IPS-15b (cell line): ENCODE data around the gene RPS6KA1.

Experiments used
- H3K27me3 ChIP-seq: one replicate; pipeline ENCODE4 v1.6.1; 2013; ENCODE audit warnings: low read length; ENCODE audit not compliant: control insufficient read depth, insufficient read depth
- H3K36me3 ChIP-seq: one replicate; pipeline ENCODE4 v1.6.1; 2013; ENCODE audit warnings: low read length; ENCODE audit not compliant: control insufficient read depth, insufficient read depth
- H3K4me1 ChIP-seq: one replicate; pipeline ENCODE4 v1.6.1; 2013; ENCODE audit warnings: mild to moderate bottlenecking, low read length; ENCODE audit not compliant: control insufficient read depth, insufficient read depth
- H3K4me3 ChIP-seq: one replicate; pipeline ENCODE4 v1.5.1; 2013; ENCODE audit warnings: low read depth, low read length
- H3K9ac ChIP-seq: one replicate; pipeline ENCODE4 v1.6.1; 2013; ENCODE audit warnings: low read depth, mild to moderate bottlenecking, low read length
- H3K9me3 ChIP-seq: one replicate; pipeline ENCODE4 v1.6.1; 2013; ENCODE audit warnings: mild to moderate bottlenecking, low read length; ENCODE audit not compliant: control insufficient read depth, insufficient read depth

RPS6KA1 gene

DNA sequence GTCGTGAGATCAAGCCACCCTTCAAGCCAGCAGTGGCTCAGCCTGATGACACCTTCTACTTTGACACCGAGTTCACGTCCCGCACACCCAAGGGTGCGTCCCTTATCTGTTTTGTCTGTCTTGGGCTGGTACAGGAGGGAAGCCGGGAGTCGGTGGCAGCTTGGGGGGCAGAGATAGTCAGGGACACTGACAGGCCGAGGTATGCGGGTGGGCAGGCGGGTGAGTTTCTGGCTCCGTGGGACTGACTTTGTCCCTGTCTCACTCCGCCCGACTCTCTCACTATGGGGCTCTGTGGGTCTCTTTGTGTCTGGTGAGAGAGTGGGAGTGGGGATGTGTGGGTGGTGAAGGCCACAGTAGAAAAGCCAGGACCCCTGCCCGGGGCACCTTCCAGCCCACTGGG, 27.4 kb downstream of the RPS6KA1 start:
- Histone ChIP-seq H3K4me1 (no peaks in the 10 kb centered on the region), H3K9ac (no peak overlapping the region), H3K9me3 (no peaks in the 10 kb centered on the region), H3K4me3 (no peak overlapping the region), H3K36me3 (peaks cover 65% of the 10 kb centered on the region), H3K27me3 (no peaks in the 10 kb centered on the region)

DNA sequence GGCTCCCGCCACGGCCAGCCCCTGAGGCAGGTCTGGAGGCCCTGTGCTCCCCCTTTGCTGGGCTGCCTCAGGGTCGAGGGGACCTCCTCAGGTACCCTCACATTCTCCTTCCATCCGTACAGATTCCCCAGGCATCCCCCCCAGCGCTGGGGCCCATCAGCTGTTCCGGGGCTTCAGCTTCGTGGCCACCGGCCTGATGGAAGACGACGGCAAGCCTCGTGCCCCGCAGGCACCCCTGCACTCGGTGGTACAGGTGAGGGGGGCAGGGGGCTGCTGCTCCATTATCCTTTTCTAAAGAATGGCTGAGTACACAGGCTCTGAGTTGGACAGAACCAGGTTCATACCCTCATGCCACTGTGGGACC, 29.1 kb downstream of the RPS6KA1 start:
- Histone ChIP-seq H3K4me1 (no peaks in the 10 kb centered on the region), H3K36me3 (peaks cover 60% of the 10 kb centered on the region), H3K4me3 (no peak overlapping the region), H3K27me3 (no peaks in the 10 kb centered on the region), H3K9me3 (no peaks in the 10 kb centered on the region), H3K9ac (no peak overlapping the region)

DNA sequence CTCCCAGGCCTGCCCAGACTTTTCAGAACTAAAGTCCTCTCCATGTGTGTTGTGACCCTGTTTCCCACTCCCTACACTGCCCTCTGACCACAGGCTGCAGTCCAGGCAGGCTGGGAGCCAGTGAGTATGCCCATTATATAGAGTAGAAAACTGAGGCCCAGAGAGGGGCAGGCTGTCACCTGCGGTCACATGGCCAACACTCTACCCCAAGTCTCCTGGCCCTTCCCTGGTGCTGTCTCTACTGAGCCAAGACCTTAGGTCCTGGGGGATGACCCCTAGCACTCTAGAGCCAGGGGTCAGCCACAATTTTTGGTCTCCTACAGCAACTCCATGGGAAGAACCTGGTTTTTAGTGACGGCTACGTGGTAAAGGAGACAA, 30.8 kb downstream of the RPS6KA1 start:
- no peak overlapping the region for H3K9ac ChIP-seq
- no peaks in the 10 kb centered on the region for H3K27me3 ChIP-seq
- H3K36me3 ChIP-seq = peaks cover 50% of the 10 kb centered on the region
- H3K4me1 ChIP-seq = no peaks in the 10 kb centered on the region
- no peak overlapping the region for H3K4me3 ChIP-seq
- no peaks in the 10 kb centered on the region for H3K9me3 ChIP-seq

DNA sequence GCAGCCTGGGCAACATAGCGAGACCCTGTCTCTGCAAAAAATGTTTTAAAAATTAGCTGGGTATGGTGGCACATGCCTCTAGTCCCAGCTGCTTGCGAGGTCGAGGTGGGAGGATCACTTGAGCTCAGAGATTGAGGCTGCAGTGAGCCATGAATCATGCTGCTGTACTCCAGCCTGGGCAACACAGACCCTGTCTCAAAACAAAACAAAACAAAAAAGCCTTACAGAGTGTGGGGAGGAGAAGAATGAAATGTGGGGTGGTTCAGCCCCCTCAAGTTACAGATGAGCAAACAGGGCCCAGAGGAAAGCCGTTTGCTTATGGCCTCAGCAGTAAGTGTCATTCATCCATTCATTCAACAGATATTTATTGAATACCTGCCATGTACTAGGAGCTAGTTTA, 40.7 kb downstream of the RPS6KA1 start:
- no peaks in the 10 kb centered on the region for H3K4me1 ChIP-seq
- H3K4me3 ChIP-seq = no peak overlapping the region
- peaks cover 37% of the 10 kb centered on the region for H3K36me3 ChIP-seq
- H3K9ac ChIP-seq = no peak overlapping the region
- H3K27me3 ChIP-seq = no peaks in the 10 kb centered on the region
- H3K9me3 ChIP-seq = no peaks in the 10 kb centered on the region

DNA sequence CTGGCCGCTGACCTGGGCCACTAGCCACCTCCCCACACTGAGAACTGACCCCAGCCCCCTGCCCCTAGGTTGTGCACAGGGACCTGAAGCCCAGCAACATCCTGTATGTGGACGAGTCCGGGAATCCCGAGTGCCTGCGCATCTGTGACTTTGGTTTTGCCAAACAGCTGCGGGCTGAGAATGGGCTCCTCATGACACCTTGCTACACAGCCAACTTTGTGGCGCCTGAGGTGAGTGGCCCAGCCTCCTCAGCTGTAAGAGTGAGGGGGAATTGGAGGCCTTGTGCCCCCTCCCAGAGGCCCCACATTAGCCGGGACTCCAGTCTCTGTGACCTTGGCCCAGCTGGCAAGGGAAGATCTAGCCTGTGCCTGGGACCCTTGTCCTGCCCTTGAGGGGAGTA, 41.8 kb downstream of the RPS6KA1 start:
- Histone ChIP-seq H3K4me1 (no peaks in the 10 kb centered on the region), H3K9ac (no peak overlapping the region), H3K4me3 (no peak overlapping the region), H3K27me3 (no peaks in the 10 kb centered on the region), H3K36me3 (peaks cover 37% of the 10 kb centered on the region), H3K9me3 (no peaks in the 10 kb centered on the region)

DNA sequence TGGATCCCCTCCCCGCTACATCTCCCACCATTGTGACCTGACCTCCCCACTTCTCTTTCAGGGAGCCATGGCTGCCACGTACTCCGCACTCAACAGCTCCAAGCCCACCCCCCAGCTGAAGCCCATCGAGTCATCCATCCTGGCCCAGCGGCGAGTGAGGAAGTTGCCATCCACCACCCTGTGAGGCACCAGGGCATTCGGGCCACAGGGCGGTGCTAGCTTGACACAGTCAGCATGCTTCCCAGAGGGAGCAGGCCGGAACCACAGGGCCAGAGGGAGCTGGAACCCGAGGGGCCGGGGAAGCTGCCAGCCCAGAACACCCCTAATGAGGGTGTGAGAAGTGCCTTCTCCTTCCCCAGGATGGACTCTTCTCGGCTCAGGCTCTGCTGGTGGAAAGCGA, 44.5 kb downstream of the RPS6KA1 start:
- no peak overlapping the region for H3K9ac ChIP-seq
- H3K36me3 ChIP-seq = peaks cover 33% of the 10 kb centered on the region
- no peak overlapping the region for H3K4me3 ChIP-seq
- H3K4me1 ChIP-seq = no peaks in the 10 kb centered on the region
- no peaks in the 10 kb centered on the region for H3K9me3 ChIP-seq
- no peaks in the 10 kb centered on the region for H3K27me3 ChIP-seq

DNA sequence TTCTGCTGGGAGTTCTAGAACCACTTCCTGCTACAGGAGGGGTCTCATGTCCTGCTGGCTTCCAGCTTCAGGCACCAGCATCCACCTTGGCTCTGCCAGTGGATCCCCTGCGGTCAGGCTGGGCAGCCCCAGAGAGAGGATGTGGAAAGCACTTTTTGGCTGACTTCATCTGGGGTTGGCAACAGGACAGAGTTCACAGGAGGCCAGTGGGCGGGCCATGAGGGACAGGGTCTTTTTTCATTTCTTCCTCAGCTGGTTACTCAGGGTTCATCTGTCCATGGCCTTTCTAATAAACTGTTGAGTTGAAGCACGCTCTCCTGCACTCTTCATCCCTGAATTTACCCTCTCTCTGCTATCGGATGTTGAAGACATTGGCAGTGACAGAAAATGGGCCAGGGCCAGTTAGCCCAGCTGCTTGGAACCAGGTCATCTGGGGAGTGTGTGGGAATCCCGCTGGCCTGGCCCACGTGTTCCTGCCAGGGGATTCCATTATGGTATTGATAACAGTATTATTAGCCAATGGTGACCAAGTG, 45.2 kb downstream of the RPS6KA1 start:
- H3K9ac ChIP-seq = no peak overlapping the region
- H3K4me3 ChIP-seq = no peak overlapping the region
- no peaks in the 10 kb centered on the region for H3K27me3 ChIP-seq
- no peaks in the 10 kb centered on the region for H3K4me1 ChIP-seq
- peaks cover 33% of the 10 kb centered on the region for H3K36me3 ChIP-seq
- no peaks in the 10 kb centered on the region for H3K9me3 ChIP-seq

DNA sequence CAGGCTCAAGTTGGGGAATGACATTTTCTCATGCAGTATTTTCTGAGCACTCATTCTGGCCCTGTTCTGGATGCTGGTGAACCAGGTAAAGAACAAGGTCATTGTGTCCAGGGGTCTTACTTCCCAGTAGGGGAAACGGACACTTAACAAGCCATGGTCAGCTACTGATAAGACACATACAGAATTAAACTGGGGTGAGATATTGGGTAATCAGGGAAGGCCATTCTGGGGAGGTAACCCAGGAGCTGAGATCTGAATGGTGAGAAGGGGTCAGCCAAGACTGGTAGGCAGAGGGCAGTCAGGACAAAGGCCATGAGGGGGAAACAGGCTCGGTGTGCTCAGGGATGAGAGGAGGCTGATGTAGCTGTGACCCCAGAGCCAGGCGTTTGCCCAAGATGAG, 45.8 kb downstream of the RPS6KA1 start:
- H3K9ac ChIP-seq = no peak overlapping the region
- peaks cover 33% of the 10 kb centered on the region for H3K36me3 ChIP-seq
- H3K4me3 ChIP-seq = no peak overlapping the region
- H3K9me3 ChIP-seq = no peaks in the 10 kb centered on the region
- no peaks in the 10 kb centered on the region for H3K27me3 ChIP-seq
- H3K4me1 ChIP-seq = no peaks in the 10 kb centered on the region

DNA sequence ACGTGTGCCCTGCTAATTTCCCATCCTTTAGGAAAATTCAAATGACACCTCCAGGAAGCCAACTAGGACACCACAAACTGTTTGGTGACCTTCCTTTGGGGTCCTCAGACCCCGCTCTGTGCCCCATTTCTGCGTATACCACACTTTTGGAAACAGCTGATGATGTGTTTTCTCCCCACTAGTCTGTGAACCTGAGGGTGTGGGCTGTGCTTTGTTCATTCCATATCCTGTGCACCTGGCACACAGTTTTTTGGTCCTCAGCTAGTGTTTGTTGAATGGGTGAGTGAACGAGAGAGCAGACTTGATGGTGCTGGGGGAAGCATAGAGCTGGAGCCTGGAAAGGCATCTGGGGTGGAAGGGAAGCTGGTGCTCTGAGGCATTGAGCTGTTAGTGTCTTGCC, 48.6 kb downstream of the RPS6KA1 start:
- no peak overlapping the region for H3K9ac ChIP-seq
- no peak overlapping the region for H3K4me3 ChIP-seq
- no peaks in the 10 kb centered on the region for H3K4me1 ChIP-seq
- no peaks in the 10 kb centered on the region for H3K27me3 ChIP-seq
- H3K36me3 ChIP-seq = peaks cover 16% of the 10 kb centered on the region
- H3K9me3 ChIP-seq = no peaks in the 10 kb centered on the region

DNA sequence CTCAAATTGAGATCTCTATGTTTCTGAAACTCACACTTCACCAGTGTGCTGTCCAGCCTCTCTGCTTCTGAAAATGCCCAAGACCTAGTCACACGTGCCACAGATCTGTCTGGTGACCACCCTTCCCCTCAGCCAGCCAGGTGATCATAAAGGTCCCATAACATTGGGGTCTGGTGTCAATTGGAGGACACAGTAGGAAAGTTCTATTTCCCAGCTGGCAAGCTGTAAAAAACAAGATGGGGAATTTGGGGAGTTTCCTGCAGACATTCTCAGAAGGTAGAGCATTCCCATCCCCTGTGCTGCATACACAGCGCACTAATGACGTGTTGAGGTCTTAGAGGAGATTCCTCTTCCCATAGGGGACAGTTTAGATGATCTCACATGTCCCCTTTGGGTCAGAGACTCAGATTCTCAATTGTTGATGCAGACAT, 50.1 kb downstream of the RPS6KA1 start:
- peaks cover 3% of the 10 kb centered on the region for H3K36me3 ChIP-seq
- no peaks in the 10 kb centered on the region for H3K27me3 ChIP-seq
- no peaks in the 10 kb centered on the region for H3K9me3 ChIP-seq
- no peaks in the 10 kb centered on the region for H3K4me1 ChIP-seq
- no peak overlapping the region for H3K4me3 ChIP-seq
- no peak overlapping the region for H3K9ac ChIP-seq

DNA sequence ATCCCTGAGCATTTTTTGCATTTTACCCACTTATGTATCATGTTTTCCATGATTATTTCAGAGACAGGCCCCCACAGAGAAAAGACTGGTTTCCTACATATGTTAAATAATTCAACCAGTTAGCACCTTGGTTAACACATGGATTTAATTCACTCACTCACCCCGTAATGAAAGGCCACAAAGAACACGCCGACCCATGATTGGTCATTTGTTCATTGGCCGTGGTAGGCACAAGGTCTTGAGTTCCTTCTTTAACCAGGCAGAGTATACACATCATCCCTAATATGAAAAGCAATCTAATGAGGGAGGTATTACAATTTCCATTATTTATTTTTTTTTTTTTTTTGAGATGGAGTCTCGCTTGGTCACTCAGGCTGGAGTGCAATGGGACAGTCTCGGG, 50.6 kb downstream of the RPS6KA1 start:
- no peak overlapping the region for H3K9ac ChIP-seq
- H3K4me3 ChIP-seq = no peak overlapping the region
- no peaks in the 10 kb centered on the region for H3K9me3 ChIP-seq
- no peaks in the 10 kb centered on the region for H3K27me3 ChIP-seq
- H3K36me3 ChIP-seq = no peaks in the 10 kb centered on the region
- H3K4me1 ChIP-seq = no peaks in the 10 kb centered on the region

DNA sequence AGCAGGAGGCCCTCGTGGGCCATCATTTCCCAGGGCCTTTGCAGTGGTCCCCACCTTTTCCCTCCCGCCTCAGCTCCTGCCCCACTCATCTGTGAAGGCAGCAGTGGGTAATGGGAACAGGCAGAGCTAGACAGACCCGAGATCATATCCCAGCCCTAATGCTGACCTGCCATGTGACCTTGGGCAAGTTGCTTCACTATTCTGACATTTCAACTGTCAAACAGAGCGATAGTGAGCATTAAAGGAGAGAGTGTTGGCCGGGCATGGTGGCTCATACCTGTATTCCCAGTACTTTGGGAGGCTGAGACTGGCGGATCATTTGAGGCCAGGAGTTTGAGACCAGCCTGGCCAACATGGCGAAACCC, 51.7 kb downstream of the RPS6KA1 start:
- H3K27me3 ChIP-seq = no peaks in the 10 kb centered on the region
- no peak overlapping the region for H3K9ac ChIP-seq
- H3K4me1 ChIP-seq = no peaks in the 10 kb centered on the region
- H3K36me3 ChIP-seq = no peaks in the 10 kb centered on the region
- no peak overlapping the region for H3K4me3 ChIP-seq
- H3K9me3 ChIP-seq = no peaks in the 10 kb centered on the region
